ENCODE measurements around the gene DTWD1. TPM values are rescaled to one million over a fixed set of nuclear protein-coding genes. Genes with fewer than 3 reads are reported as not detected.

Gene DTWD1
- total RNA-seq, 1 donor from 2014 or later = 9.8 TPM

Other genes with a start within 250 kb of the DTWD1 start
- 0.30 TPM for gene FGF7, start 197.8 kb upstream of the DTWD1 start, total RNA-seq
- gene FAM227B, start 230 bp upstream of the DTWD1 start, total RNA-seq = 2.6 TPM

Measured in left lobe of liver (tissue), 1 donor.